ENCODE results near the gene CCT2. TPM values are rescaled to one million over a fixed set of nuclear protein-coding genes. Genes with fewer than 3 reads are reported as not detected.

Gene CCT2
- total RNA-seq, 2 donors from 2014 or later = 68.2 to 71.1 TPM

DNA sequence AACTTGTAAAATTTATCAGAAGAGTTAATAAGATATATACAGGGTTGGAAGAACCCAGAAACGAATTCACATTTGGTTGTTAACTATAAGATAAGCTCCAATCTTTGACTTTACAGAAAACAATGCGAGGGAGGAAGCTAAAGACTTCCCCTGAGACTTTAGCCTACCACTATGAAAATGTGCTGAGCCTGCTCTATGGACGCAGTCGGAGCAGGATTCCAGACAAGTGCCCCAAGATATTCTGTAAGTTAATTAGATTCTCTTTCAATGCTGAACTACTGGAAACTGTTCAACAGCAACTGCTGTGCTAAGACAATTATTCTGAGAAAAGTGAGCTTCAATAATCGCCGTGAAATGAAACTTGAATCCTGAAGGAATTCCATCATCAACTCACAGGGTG, 33.8 kb downstream of the CCT2 start:
- H3K9me3 ChIP-seq = no peaks in the 10 kb centered on the region
- intact Hi-C loops (cut with DNase I) = no loop called here
- no peaks in the 10 kb centered on the region for H3K27me3 ChIP-seq
- DNase-seq (no peak), ATAC-seq (no peak)
- H3K4me3 ChIP-seq = no peak overlapping the region
- TF ChIP-seq, protein P1, sequence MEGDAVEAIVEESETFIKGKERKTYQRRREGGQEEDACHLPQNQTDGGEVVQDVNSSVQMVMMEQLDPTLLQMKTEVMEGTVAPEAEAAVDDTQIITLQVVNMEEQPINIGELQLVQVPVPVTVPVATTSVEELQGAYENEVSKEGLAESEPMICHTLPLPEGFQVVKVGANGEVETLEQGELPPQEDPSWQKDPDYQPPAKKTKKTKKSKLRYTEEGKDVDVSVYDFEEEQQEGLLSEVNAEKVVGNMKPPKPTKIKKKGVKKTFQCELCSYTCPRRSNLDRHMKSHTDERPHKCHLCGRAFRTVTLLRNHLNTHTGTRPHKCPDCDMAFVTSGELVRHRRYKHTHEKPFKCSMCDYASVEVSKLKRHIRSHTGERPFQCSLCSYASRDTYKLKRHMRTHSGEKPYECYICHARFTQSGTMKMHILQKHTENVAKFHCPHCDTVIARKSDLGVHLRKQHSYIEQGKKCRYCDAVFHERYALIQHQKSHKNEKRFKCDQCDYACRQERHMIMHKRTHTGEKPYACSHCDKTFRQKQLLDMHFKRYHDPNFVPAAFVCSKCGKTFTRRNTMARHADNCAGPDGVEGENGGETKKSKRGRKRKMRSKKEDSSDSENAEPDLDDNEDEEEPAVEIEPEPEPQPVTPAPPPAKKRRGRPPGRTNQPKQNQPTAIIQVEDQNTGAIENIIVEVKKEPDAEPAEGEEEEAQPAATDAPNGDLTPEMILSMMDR (IDR thresholded peaks at IDR 0.05) = no peak
- no peak for TF ChIP-seq POLR2A (IDR thresholded peaks at IDR 0.05)
- WGBS, 2 donors = 75 to 77% methylated on average over 6 of the region's 6 CpGs
- H3K27ac ChIP-seq = no peak overlapping the region
- peaks cover 7% of the 10 kb centered on the region for H3K4me1 ChIP-seq
- H3K36me3 ChIP-seq (replicated peaks in 1 of 2; ENCODE audit: insufficient read depth in 1 of 2, low read depth in 2 of 2) = no peaks in the 10 kb centered on the region

DNA sequence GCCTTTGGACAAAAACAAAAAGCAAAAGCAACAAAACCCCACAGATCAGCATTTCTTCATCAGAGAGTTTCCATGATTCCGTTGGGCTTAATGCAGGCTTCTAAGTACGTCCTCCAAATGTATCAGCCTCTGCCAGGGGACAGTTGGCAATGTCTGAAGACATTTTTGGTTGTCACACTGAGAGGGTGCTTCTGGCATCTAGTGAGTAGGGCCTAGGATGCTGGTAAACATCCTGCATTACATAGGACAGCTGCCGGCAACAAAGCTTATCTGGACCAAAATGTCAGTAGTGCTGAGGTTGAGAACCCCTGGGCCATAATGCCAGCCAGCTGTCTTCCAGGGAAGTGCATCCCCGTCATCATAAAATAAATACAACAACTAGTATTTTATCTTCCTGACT, 34.8 kb downstream of the CCT2 start:
- Histone ChIP-seq H3K36me3 (replicated peaks in 1 of 2; ENCODE audit: insufficient read depth in 1 of 2, low read depth in 2 of 2) (no peaks in the 10 kb centered on the region), H3K4me3 (no peak overlapping the region), H3K27ac (no peak overlapping the region), H3K4me1 (peaks cover 11% of the 10 kb centered on the region), H3K9me3 (no peaks in the 10 kb centered on the region), H3K27me3 (no peaks in the 10 kb centered on the region)
- intact Hi-C loops (cut with DNase I) = no loop called here
- ATAC-seq (no peak), DNase-seq (no peak)
- 84 to 91% methylated on average over 4 of the region's 4 CpGs for WGBS, 2 donors
- TF ChIP-seq, protein P1 (IDR thresholded peaks at IDR 0.05) = no peak
- no peak for TF ChIP-seq POLR2A (IDR thresholded peaks at IDR 0.05)

GRCh38 chr12:69620921-69621320, 35.7 kb downstream of the CCT2 start:
- Histone ChIP-seq H3K36me3 (replicated peaks in 1 of 2; ENCODE audit: insufficient read depth in 1 of 2, low read depth in 2 of 2) (no peaks in the 10 kb centered on the region), H3K27me3 (no peaks in the 10 kb centered on the region), H3K27ac (no peak overlapping the region), H3K4me1 (peaks cover 11% of the 10 kb centered on the region), H3K4me3 (no peak overlapping the region), H3K9me3 (no peaks in the 10 kb centered on the region)
- no peak for ATAC-seq
- no peak for DNase-seq
- intact Hi-C loops (cut with DNase I) = no loop called here
- WGBS, 2 donors = 63 to 71% methylated on average over 2 of the region's 2 CpGs
- TF ChIP-seq POLR2A (IDR thresholded peaks at IDR 0.05) = no peak
- TF ChIP-seq, protein P1 (IDR thresholded peaks at IDR 0.05) = no peak

GRCh38 chr12:69621551-69621950, 36.3 kb downstream of the CCT2 start:
- H3K4me3 ChIP-seq = no peak overlapping the region
- H3K27me3 ChIP-seq = no peaks in the 10 kb centered on the region
- no peak for DNase-seq
- ATAC-seq = no peak
- no peaks in the 10 kb centered on the region for H3K9me3 ChIP-seq
- TF ChIP-seq POLR2A (IDR thresholded peaks at IDR 0.05) = no peak
- TF ChIP-seq, protein P1 (IDR thresholded peaks at IDR 0.05) = no peak
- 90 to 100% methylated on average over 2 of the region's 2 CpGs for WGBS, 2 donors
- no peak overlapping the region for H3K27ac ChIP-seq
- intact Hi-C loops (cut with DNase I) = no loop called here
- H3K4me1 ChIP-seq = peaks cover 11% of the 10 kb centered on the region
- H3K36me3 ChIP-seq (replicated peaks in 1 of 2; ENCODE audit: insufficient read depth in 1 of 2, low read depth in 2 of 2) = no peaks in the 10 kb centered on the region

DNA sequence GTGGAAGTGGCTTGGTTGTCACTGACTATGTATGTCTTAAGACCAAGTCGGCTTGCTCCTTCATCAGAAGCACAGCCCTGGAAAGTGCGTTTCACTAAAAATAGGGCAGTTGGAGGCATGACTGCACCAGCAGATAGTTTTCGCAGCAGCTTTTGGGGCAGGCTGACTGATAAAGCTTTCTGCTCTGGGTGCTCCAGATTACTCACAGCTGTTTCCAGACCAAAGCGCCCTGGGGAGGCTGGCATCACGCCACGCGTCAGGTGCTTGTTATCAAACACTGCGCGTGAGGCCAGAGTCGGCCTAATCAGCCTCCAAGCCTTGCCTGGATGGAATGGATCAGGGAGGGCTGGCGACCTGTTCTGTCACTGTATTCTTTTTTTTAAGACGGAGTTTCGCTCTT, 38.7 kb downstream of the CCT2 start:
- Histone ChIP-seq H3K4me1 (peaks cover 11% of the 10 kb centered on the region), H3K4me3 (no peak overlapping the region), H3K27me3 (no peaks in the 10 kb centered on the region), H3K36me3 (replicated peaks in 1 of 2; ENCODE audit: insufficient read depth in 1 of 2, low read depth in 2 of 2) (no peaks in the 10 kb centered on the region), H3K9me3 (no peaks in the 10 kb centered on the region), H3K27ac (peak overlapping the region in 2 of 4 donors; percentile 25 to 27)
- intact Hi-C loops (cut with DNase I) = no loop called here
- ATAC-seq (peak; percentile 91), DNase-seq (peak; percentile 89 to 98 (median 92))
- TF ChIP-seq POLR2A (IDR thresholded peaks at IDR 0.05) = no peak
- TF ChIP-seq, protein P1 (IDR thresholded peaks at IDR 0.05) = no peak
- 45 to 71% methylated on average over 6 to 13 of the region's 13 CpGs for WGBS, 2 donors
